Brain pericyte (primary cell): ENCODE measurements around the gene LRIG1.

Source experiments
- DNase-seq: peaks from one replicate; pipeline ENCODE4 v3.0.0-alpha.2; 2012; ENCODE audit warnings: low read depth, low spot score

LRIG1 gene

DNA sequence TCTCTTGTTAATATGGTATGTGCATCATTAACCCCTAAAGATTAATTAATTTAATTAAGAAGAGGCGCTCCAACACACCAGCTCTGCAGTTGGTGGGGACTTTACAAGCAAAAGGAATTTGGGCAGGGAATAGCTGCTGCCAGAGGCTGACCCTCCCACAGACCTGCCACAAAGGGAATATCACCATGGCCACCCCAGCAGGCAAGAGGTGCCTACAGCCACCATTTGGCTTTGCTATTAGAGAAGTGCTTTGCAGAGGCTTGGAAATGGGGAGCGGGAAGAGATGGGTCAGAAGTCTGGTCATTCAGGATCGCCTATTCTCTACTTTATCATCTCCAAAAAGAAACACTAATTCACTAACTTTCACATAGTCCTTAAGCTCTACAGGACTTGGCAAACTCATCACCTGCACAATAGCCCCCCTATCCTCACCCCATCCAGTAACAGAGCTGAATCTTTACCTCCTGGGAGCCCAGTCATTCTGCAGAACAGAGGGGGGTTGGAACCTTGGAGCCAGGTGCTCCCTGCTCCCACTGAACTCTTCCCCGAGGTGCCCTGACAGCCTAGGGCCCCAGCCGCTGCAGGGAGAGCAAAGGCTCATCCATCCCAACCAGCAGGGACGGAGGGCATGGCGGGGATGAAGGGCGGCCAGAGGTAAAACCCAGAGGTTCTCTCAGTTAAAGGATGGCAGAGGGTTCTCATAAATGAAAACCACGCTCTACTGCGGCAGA is 29.7 kb downstream of the LRIG1 start:
- DNase-seq, result no peak

DNA sequence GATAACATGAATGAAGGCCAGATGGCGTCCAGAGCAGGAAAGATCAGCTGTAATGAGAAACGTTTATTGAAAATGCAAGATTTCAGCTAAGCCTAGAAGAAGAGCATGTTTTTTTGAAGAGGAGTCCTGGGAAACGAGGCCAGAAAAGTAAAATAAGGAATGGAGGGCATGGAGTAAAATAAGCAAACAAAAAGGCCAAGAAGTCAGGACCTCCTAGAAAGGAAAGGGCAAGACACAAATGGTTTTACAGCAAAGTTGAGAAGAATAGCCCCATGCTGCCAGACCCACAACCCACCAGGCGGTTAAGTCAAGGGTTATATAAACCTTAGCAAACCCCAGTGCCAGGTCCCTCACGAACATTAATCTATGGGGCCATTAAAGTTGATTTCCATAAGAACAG is 30.5 kb downstream of the LRIG1 start:
- peak; percentile 80 for DNase-seq

GRCh38 chr3:66469220-66469640 is 31.6 kb downstream of the LRIG1 start:
- DNase-seq, result no peak

- DNase-seq, result no peak
Measured at GRCh38 chr3:66467996-66468735, 32.7 kb downstream of the LRIG1 start.

GRCh38 chr3:66466606-66467270 is 34.1 kb downstream of the LRIG1 start:
- no peak for DNase-seq

DNA sequence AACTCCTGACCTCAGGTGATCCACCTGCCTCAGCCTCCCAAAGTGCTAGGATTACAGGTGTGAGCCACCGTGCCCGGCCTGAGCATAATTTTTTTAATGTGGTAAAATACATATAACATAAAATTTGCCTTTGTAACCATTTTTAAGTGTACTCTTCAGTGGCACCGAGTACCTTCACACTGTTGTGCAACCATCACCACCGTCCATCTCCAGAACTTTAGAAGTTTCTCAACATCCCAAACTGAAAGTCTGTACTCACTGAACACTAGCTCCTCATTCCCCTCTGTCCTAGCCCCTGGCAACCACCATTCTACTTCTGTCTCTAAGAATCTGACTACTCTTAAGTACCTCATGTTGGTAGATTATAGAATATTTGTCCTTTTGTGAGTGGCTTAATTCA is 35.2 kb downstream of the LRIG1 start:
- no peak for DNase-seq

- DNase-seq, result no peak
Measured at GRCh38 chr3:66465034-66465433, 35.8 kb downstream of the LRIG1 start.

- DNase-seq, result no peak
Measured at GRCh38 chr3:66464512-66464894, 36.3 kb downstream of the LRIG1 start.

DNA sequence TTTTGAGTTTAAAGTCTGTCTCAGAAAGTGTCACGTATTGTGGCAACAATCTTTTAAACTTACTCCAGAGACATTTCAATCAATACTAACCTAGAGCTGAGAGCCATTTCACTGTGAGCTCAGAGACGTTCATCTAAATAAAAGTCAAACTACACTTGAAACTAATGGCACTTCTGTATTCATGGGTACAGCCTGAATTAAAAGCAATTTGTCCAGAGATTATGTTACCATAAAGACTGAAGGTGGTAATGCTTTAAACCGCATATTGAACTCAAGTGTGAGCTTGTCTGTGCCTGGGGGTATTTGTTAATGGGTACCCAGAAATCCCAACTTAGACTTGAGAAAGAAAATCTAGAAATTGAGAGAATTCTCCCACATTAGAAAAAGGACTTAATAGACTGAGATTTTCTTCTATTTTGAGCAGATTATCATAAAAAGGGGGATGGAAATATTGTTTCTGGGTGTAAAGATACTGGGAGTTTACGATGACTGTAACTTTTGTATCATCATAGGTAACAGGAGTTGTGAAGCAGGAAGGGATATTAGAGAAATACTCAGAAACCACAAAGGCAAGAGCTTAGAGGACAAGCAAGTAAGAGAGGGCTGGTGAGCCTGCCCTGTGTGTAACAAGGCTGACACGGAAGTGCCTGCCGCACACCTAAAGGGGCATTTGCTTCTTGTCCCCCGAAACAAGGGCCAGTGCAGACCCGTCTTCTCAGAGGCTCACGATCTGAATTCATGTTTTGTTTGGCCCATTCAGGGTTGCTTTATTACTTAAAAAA is 36.9 kb downstream of the LRIG1 start:
- DNase-seq, result no peak

DNA sequence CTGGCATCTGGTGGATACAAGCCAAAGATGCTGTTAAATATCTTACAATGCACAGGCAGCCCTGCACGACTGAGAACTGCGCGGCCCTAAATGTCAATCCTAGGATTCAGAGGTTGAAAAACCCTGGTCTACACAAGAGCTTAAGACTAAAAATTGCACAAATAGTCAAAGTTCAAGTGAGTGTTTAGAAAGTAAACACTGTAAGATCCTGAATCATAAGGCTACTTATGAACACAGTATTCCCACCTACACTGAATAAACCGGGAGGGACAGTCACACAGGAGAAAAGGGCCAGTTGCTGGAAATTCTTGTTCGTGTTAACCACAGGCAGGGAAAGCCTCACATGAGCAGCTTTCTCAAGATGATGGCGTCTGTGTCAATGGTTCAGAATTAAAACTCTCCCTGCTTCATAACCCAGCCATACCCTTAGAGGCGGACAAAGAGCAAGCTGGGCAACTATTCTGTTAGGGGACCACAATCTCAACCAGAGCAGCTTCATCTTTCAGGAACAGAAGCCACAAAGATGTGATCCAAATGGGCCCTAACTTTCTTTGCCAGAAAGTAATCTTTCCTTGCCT is 37.7 kb downstream of the LRIG1 start:
- DNase-seq, result no peak

DNA sequence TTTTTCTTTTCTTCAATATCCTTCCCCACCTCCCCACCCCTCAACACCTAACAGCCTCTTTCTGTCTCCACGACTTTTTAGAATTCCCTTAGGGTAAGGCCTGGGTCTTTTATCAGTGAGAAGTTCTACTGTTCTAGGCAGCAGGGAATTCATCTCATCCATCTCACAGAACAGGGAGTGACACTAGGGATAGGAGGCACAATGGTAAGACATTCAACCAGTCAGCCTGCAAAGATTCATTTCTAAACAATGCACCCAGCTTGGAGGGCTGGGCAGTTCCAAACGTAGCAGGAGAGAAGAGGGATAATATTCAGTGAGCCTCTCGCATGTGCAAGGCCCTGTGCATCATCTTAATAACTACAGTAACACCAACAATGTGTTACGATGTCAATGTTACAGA is 43.6 kb downstream of the LRIG1 start:
- DNase-seq, result no peak

DNA sequence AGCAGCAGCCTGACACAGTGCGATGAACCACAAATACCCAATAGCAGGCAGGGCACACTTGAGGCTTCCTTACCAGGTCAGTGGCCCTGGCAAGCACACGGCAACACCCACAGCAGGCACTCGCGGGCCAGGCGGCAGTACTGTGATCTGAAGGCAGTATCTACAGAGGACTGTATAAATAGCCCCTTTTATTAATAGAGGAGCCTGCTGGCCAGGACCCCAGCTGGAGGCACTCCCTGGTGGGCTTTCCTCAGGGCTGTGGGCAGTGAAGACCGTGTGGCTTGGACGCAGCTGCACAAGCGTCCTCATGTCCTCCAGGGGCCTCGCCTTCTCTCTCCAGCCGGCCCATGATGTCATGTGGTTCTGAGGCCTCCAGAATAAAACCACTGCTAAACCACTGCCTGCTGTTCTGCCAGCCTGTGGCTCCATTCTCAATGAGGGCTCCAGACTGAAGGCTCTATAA is 44.1 kb downstream of the LRIG1 start:
- DNase-seq, result peak; percentile 87

- no peak for DNase-seq
Measured at GRCh38 chr3:66454464-66454859, 46.4 kb downstream of the LRIG1 start.

GRCh38 chr3:66453651-66454463 is 47.0 kb downstream of the LRIG1 start:
- DNase-seq, result no peak

DNA sequence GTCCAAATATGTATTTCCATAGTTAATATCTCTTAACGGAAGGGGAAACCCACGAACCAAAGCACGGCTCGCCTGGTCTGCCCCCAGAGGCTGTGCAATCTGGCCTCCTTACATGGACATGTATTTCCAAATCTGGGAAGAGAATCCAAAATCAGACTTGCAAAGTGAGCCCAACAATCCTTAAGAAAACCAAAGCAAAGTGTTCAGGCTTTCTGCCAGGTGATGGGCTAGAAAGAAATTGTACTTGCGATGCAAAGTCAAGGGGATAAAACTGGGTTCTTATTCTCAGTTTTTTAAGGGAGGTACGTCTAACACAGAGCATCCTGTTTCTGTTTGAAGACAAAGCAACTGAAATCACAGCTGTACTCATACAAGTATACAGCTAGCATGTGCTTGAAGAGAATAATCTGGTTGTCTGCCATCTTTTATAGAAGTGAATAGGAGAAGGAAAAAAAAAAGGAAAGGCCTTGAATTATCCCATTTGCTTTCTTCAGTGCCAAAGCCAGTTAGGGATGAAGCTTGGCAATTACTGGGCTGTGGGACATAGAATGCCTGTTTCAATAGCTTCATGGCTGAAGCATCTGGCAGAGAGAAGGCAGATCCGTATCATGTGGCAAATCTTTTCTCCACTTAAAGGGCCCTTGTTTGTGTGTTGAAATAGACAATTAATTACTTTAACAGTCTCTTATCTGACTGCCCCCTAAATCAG is 48.4 kb downstream of the LRIG1 start:
- no peak for DNase-seq

GRCh38 chr3:66451766-66452165 is 49.1 kb downstream of the LRIG1 start:
- DNase-seq, result no peak

- DNase-seq, result no peak
Measured at GRCh38 chr3:66450390-66451022, 50.3 kb downstream of the LRIG1 start.

- DNase-seq, result no peak
Measured at GRCh38 chr3:66449411-66449974, 51.3 kb downstream of the LRIG1 start.

GRCh38 chr3:66444146-66444644 is 56.6 kb downstream of the LRIG1 start:
- DNase-seq, result no peak
